ENCODE data around the gene C17orf78. TPM values are rescaled to one million over a fixed set of nuclear protein-coding genes. Genes with fewer than 3 reads are reported as not detected.
"Not testable (repeated sequence)": the region's sequence is repeated elsewhere in the genome, so short reads cannot be mapped to it uniquely, and the experiment has no call there.

The C17orf78 gene
- polyA plus RNA-seq (2013, experiment 1 of 2), result not detected
- polyA plus RNA-seq (2013, experiment 2 of 2), result not detected

DNA sequence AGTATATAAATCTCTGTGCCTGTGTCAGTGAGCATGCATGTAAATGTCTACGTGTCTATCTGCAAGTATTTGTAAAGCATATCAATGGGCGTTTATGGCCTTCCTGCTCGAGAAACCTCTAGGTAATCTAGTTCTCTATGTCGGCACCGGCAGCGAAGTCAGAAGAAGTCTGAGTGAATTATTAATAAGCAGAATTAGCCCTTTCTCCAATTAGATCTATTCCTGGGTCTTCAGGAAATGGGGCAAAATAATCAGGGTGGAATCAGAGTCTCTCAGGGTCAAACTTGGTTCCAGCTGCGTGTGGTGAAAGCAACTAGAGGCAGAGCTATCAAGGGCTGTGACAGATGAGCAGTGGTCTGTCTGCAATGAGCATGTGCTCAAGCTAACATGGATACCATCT, at the start of gene C17orf78:
C17orf78 (plus strand) TSS at position 280 of the 400 bp plus-strand sequence; CDS start at position 388, 108 bp downstream.
- Histone ChIP-seq H3K27ac (ENCODE audit: low read depth, low read length, severe bottlenecking) (no peak within 1 kb of the TSS), H3K4me1 (ENCODE audit: control insufficient read depth, insufficient read depth, low read length, poor library complexity, severe bottlenecking) (no peaks in the 10 kb centered on the region), H3K36me3 (ENCODE audit: control insufficient read depth, insufficient read depth, low read length) (no peaks in the 10 kb centered on the region), H3K4me3 (ENCODE audit: extremely low read depth, insufficient read depth, low read length, poor library complexity, severe bottlenecking) (no peak within 1 kb of the TSS), H3K9me3 (ENCODE audit: control insufficient read depth, low read length) (no peaks in the 10 kb centered on the region)
- WGBS, 2 experiments (ENCODE audit: insufficient coverage in 2 of 2), result 95 to 100% methylated on average over 5 to 7 of the region's 7 CpGs

DNA sequence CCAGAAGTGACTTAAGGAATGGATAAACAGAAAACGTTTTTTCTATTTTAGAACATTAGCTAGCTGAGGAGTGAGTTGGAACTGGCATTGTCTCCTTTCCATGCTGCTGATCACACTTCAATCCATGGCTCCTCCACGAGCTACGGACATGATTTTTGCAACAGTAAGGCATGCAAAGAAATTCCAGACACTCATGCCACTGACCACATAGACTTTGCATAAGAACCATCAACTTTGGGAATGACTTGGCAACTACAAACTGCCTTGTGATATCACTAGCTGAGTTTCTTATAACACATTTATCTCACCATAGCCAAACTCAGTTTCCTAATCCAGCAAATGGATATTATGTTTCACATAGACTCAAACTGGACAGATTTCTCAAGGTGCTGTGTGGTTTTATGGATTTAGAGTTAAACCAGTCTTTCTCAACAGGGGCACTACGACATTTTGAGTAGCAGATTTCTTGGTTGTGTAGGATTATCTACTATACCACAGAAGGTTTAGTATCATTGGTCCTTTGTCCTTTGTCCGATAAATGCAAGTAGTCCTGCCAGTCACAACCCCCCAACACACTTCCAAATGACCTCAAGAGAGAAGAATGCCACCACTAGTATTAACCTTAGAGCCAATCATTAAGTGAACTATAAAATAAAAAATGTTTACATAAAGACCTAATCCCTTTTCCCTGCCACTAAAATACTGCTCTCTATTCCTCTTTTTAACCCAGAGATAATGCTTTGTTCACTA, 48.3 kb upstream of the C17orf78 start:
- H3K27ac ChIP-seq (ENCODE audit: low read depth, low read length, severe bottlenecking), result no peak overlapping the region
- H3K9me3 ChIP-seq (ENCODE audit: control insufficient read depth, low read length), result no peaks in the 10 kb centered on the region

DNA sequence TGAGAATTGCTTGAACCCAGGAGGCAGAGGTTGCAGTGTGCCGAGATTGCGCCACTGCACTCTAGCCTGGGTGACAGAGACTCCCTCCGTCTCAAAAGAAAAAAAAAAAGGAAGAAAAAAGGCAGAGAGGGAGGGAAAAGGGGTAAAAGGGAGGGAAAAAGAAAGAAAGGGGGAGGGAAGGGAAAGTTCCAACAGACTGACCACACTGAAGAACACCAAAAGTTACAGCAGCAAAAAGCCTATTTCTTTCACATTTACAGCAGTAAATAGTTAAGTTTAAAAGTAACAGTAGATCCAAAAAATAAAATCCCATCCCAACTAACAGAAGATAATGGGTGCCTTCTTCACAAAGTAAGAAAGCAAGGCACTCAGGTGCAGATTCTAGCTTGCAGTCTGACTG, 36.9 kb upstream of the C17orf78 start:
- H3K4me1 ChIP-seq (ENCODE audit: control insufficient read depth, insufficient read depth, low read length, poor library complexity, severe bottlenecking), result no peaks in the 10 kb centered on the region
- no peak overlapping the region for H3K27ac ChIP-seq (ENCODE audit: low read depth, low read length, severe bottlenecking)
- 86 to 100% methylated on average over 2 to 3 of the region's 3 CpGs for WGBS, 2 experiments (ENCODE audit: insufficient coverage in 2 of 2)
- peaks cover 65% of the 10 kb centered on the region for H3K36me3 ChIP-seq (ENCODE audit: control insufficient read depth, insufficient read depth, low read length)
- no peak overlapping the region for H3K4me3 ChIP-seq (ENCODE audit: extremely low read depth, insufficient read depth, low read length, poor library complexity, severe bottlenecking)
- no peaks in the 10 kb centered on the region for H3K9me3 ChIP-seq (ENCODE audit: control insufficient read depth, low read length)

More for the DNA sequence above, 48.3 kb upstream of the C17orf78 start:
- Histone ChIP-seq H3K36me3 (ENCODE audit: control insufficient read depth, insufficient read depth, low read length) (peaks cover 67% of the 10 kb centered on the region), H3K4me3 (ENCODE audit: extremely low read depth, insufficient read depth, low read length, poor library complexity, severe bottlenecking) (no peak overlapping the region), H3K4me1 (ENCODE audit: control insufficient read depth, insufficient read depth, low read length, poor library complexity, severe bottlenecking) (no peaks in the 10 kb centered on the region)
- 90 to 92% methylated on average over 3 of the region's 5 CpGs for WGBS, 2 experiments (ENCODE audit: insufficient coverage in 2 of 2)

DNA sequence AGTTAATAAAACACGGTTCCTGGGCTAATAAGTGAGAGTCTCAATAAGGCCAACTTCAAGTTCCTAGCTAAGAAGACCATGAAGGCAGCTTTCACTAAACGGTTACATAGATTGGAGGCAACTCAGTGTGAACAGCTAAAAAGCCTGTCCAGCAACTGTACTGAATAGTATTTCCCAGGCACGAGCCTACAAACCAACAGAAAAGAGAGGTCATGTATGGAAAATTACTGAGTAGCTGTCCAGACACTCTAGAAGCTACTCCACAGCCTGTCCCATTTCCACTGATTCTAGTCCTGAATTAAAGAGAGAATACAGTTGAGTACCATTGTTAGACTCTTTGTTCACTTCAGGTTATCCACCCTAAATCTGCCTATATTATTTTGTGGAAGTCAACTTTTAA, 36.5 kb upstream of the C17orf78 start:
- no peaks in the 10 kb centered on the region for H3K4me1 ChIP-seq (ENCODE audit: control insufficient read depth, insufficient read depth, low read length, poor library complexity, severe bottlenecking)
- peaks cover 67% of the 10 kb centered on the region for H3K36me3 ChIP-seq (ENCODE audit: control insufficient read depth, insufficient read depth, low read length)
- H3K4me3 ChIP-seq (ENCODE audit: extremely low read depth, insufficient read depth, low read length, poor library complexity, severe bottlenecking), result no peak overlapping the region
- 96 to 100% methylated on average over 2 to 3 of the region's 3 CpGs for WGBS, 2 experiments (ENCODE audit: insufficient coverage in 2 of 2)
- H3K27ac ChIP-seq (ENCODE audit: low read depth, low read length, severe bottlenecking), result no peak overlapping the region
- no peaks in the 10 kb centered on the region for H3K9me3 ChIP-seq (ENCODE audit: control insufficient read depth, low read length)

DNA sequence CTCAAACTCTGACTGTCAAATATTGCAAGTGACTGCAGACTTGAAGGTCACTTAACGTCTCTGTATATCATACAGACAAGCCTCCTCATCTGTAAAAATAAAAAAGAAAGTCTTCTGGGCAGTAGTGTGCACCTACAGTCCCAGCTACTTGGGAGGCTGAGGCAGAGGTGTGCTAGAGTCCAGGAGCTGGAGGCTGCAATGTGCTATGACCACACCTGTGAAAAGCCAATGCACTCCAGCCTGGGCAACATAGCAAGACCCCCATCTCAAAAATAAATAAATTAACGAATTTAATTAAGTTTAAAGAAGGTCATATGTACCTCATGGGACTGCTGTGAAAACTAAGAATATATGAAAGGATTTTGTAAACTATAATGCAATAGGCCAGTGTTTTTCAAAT, 35.0 kb upstream of the C17orf78 start:
- no peak overlapping the region for H3K27ac ChIP-seq (ENCODE audit: low read depth, low read length, severe bottlenecking)
- H3K9me3 ChIP-seq (ENCODE audit: control insufficient read depth, low read length), result no peaks in the 10 kb centered on the region
- H3K4me3 ChIP-seq (ENCODE audit: extremely low read depth, insufficient read depth, low read length, poor library complexity, severe bottlenecking), result no peak overlapping the region
- WGBS, 2 experiments (ENCODE audit: insufficient coverage in 2 of 2), result no CpG with 5 or more reads among the region's 2 CpGs
- H3K36me3 ChIP-seq (ENCODE audit: control insufficient read depth, insufficient read depth, low read length), result peaks cover 72% of the 10 kb centered on the region
- H3K4me1 ChIP-seq (ENCODE audit: control insufficient read depth, insufficient read depth, low read length, poor library complexity, severe bottlenecking), result no peaks in the 10 kb centered on the region

DNA sequence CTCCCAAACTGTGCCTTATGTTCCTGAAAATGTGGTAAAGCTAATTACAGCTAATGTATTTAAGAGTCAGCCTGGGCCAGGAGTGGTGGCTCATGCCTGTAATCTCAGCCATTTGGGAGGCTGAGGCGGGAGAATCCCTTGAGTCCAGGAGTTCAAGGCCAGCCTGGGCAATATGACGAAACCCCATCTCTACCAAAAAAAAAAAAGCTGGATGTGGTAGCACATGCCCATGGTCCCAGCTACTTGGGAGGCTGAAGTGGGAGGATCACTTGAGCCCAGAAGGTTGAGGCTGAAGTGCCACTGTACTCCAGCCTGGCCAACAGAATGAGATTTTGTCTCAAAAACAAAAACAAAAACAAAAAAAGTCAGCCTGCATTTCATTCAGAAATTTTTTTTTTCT, 33.2 kb upstream of the C17orf78 start:
- WGBS, 2 experiments (ENCODE audit: insufficient coverage in 2 of 2), result 100% methylated on average over 1 of the region's 2 CpGs; no CpG with 5 or more reads in 1 of the 2 experiments
- Histone ChIP-seq H3K36me3 (ENCODE audit: control insufficient read depth, insufficient read depth, low read length) (peaks cover 66% of the 10 kb centered on the region), H3K4me1 (ENCODE audit: control insufficient read depth, insufficient read depth, low read length, poor library complexity, severe bottlenecking) (no peaks in the 10 kb centered on the region), H3K27ac (ENCODE audit: low read depth, low read length, severe bottlenecking) (no peak overlapping the region), H3K4me3 (ENCODE audit: extremely low read depth, insufficient read depth, low read length, poor library complexity, severe bottlenecking) (no peak overlapping the region), H3K9me3 (ENCODE audit: control insufficient read depth, low read length) (peaks cover 6% of the 10 kb centered on the region)

DNA sequence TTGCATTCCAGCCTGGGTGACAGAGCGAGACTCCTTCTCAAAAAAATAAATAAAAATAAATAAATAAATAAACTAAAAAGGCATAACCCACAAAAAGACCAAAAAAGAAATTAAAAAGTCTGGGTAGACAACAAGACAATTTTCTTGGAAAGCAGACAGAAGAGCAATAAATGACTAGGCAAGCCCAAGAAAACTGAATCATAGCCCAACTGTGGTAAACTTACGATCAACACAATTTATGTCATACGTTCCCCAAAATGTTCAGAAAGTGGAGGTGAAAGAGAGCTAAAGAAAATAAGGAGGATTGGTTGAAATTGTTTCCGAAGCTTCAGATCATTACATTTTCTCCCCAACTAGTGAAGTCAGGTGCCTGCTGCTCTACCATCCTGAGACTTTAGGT, 31.3 kb upstream of the C17orf78 start:
- WGBS, 2 experiments (ENCODE audit: insufficient coverage in 2 of 2), result no CpG with 5 or more reads among the region's 4 CpGs
- Histone ChIP-seq H3K4me1 (ENCODE audit: control insufficient read depth, insufficient read depth, low read length, poor library complexity, severe bottlenecking) (no peaks in the 10 kb centered on the region), H3K4me3 (ENCODE audit: extremely low read depth, insufficient read depth, low read length, poor library complexity, severe bottlenecking) (no peak overlapping the region), H3K36me3 (ENCODE audit: control insufficient read depth, insufficient read depth, low read length) (peaks cover 69% of the 10 kb centered on the region), H3K27ac (ENCODE audit: low read depth, low read length, severe bottlenecking) (no peak overlapping the region), H3K9me3 (ENCODE audit: control insufficient read depth, low read length) (peaks cover 17% of the 10 kb centered on the region)

DNA sequence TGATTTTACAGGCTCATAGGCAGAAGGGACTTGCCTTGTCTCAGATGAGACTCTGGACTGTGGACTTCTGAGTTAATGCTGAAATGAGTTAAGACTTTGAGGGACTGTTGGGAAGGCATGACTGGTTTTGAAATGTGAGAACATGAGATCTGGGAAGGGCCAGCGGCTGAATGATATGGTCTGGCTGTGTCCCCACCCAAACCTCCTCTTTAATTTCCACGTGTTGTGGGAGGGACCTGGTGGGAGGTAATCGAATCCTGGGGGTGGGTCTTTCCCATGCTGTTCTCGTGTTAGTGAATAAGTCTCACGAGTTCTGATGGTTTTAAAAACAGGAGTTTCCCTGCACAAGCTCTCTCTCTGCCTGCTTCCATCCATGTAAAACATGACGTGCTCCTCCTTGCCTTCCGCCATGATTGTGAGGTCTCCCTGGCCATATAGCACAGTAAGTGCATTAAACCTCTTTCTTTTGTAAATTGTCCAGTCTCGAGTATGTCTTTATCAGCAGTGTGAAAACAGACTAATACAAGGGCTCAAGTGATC, 28.9 kb upstream of the C17orf78 start:
- Histone ChIP-seq H3K36me3 (ENCODE audit: control insufficient read depth, insufficient read depth, low read length) (peaks cover 76% of the 10 kb centered on the region), H3K9me3 (ENCODE audit: control insufficient read depth, low read length) (peaks cover 17% of the 10 kb centered on the region)
- not testable (repeated sequence) for H3K4me3 ChIP-seq (ENCODE audit: extremely low read depth, insufficient read depth, low read length, poor library complexity, severe bottlenecking); H3K27ac ChIP-seq (ENCODE audit: low read depth, low read length, severe bottlenecking); H3K4me1 ChIP-seq (ENCODE audit: control insufficient read depth, insufficient read depth, low read length, poor library complexity, severe bottlenecking)
- WGBS, 2 experiments (ENCODE audit: insufficient coverage in 2 of 2), result 91 to 100% methylated on average over 5 to 6 of the region's 8 CpGs

DNA sequence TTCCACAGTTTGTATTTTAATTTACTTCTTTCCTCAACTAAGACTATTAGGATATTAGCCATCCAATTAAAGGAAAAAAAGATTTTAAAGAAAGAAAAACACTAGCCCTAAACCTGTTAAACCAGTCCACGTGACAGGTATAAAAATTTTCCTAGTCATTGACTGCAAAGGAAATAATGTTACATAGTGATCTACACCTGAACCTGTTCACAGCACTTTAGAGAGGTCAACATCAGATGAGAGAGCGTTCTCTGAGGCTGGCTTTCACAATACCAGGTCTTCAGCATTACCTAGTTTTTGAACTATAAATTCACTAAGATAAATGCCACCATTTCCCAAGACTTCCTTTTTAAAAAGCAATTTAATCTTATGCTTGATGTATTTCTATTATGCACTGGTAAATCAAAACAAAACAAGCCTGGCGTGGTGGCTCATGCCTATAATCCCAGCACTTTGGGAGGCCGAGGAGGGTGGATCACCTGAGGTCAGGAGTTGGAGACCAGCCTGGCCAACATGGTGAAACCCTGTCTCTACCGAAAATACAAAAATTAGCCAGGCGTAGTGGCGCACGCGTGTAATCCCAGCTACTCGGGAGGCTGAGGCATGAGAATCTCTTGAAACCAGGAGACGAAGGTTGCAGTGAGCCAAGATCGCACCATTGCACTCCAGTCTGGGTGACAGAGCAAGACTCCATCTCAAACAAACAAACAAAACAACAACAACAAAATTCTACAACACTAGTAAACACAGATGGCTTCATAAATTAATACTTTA, 18.8 kb upstream of the C17orf78 start:
- H3K27ac ChIP-seq (ENCODE audit: low read depth, low read length, severe bottlenecking); H3K9me3 ChIP-seq (ENCODE audit: control insufficient read depth, low read length): not testable (repeated sequence)
- WGBS, 2 experiments (ENCODE audit: insufficient coverage in 2 of 2), result 84 to 88% methylated on average over 11 of the region's 12 CpGs
- Histone ChIP-seq H3K4me1 (ENCODE audit: control insufficient read depth, insufficient read depth, low read length, poor library complexity, severe bottlenecking) (peaks cover 28% of the 10 kb centered on the region), H3K36me3 (ENCODE audit: control insufficient read depth, insufficient read depth, low read length) (peaks cover 48% of the 10 kb centered on the region), H3K4me3 (ENCODE audit: extremely low read depth, insufficient read depth, low read length, poor library complexity, severe bottlenecking) (peak overlapping the region; percentile 93)

DNA sequence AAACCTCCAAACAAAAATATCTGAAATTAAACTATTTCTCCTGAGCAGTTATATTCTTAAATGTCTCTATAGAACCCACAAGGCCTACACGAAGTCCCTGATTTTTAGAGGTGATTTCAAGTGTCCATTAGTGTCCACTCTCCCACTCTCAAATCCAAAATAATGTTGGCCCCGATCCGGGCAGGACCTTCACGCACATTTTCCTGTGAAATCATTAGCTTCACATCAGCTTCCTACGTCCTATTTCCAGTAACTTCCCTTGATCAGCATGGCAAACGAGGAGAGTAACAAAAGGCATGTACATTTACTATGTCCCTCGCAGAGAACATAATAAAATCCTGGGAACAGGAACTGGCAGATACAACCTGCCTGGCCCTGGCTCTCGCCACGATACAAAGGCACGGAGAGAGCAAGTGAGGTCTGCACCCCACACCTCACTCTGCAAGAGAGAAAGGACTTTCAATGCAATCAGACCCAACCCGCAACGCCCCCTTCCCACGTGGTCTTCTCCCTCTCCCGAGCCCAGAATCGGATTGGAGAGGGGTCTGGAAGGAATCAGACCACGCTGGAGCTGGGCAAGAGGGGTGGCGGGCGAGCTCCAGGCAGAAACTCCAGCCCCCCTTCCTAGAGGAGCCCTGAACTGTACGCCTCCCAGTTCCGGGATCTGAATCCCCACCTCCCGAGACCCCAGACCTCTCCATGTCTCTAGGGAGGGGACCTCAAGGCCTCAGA, 17.5 kb upstream of the C17orf78 start:
- peak overlapping the region; percentile 93 for H3K4me3 ChIP-seq (ENCODE audit: extremely low read depth, insufficient read depth, low read length, poor library complexity, severe bottlenecking)
- H3K9me3 ChIP-seq (ENCODE audit: control insufficient read depth, low read length), result no peaks in the 10 kb centered on the region
- peaks cover 28% of the 10 kb centered on the region for H3K4me1 ChIP-seq (ENCODE audit: control insufficient read depth, insufficient read depth, low read length, poor library complexity, severe bottlenecking)
- peaks cover 35% of the 10 kb centered on the region for H3K36me3 ChIP-seq (ENCODE audit: control insufficient read depth, insufficient read depth, low read length)
- H3K27ac ChIP-seq (ENCODE audit: low read depth, low read length, severe bottlenecking), result peak overlapping the region; percentile 88
- WGBS, 2 experiments (ENCODE audit: insufficient coverage in 2 of 2), result 0 to 6% methylated on average over 7 to 12 of the region's 21 CpGs
